Inferior parietal cortex (tissue), 1 donor: ENCODE measurements around the gene ANKRD10.
"Not testable (repeated sequence)": the region's sequence is repeated elsewhere in the genome, so short reads cannot be mapped to it uniquely, and the experiment has no call there.

Experiments
- DNase-seq: peaks from one replicate; pipeline ENCODE4 v3.0.0-alpha.2; 2016; ENCODE audit errors: extremely low spot score

The ANKRD10 gene

DNA sequence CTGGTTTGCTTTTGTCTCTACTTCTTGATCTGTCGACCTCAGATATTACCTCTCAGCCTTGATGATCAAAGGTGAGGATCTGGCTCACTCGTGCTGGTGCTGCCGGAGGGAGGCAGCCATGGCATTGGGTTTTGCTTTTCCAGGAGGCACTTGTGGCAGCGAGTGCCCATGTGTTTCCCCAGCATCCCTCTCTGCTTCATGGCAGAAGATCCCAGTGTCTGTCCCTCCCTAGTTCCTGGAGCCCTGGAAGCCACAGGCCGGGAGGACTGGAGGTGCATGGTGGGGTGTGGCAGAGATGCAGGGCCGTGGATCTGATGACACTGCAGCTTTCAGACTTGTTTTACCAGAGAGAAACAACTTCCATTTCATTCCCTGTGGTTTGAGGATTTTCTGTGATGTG lies 47.5 kb downstream of the ANKRD10 start:
- DNase-seq = no peak

DNA sequence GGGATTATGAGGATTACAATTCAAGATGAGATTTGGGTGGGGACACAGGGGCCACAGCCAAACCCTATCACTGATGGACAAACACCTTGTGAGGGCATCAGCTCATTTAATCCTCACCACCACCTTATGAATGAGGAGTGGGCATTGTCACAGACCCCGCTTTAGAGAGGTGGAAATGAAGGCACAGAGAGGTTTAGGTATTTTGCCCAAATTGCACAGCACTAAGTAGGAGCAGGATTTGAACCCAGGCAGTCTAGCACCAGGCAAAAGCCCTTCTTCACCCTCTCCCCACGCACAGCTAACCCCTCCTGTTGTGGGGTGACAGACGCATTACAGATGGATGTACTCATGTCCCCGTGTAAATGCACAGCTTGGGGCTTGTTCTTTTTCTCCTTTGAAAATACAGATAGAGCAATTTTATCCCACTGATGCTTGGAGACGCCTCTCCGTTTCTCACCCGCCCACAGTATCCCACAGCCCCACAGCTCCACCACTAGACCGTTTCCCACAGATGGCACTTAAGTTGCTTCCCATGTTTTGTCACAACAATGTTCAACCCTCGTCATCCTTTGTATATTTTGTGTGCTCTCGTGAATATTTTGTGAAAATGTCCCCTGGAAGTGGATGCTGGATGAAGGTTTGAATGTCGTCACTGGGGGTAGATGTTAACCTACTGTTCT lies 48.2 kb downstream of the ANKRD10 start:
- no peak for DNase-seq

DNA sequence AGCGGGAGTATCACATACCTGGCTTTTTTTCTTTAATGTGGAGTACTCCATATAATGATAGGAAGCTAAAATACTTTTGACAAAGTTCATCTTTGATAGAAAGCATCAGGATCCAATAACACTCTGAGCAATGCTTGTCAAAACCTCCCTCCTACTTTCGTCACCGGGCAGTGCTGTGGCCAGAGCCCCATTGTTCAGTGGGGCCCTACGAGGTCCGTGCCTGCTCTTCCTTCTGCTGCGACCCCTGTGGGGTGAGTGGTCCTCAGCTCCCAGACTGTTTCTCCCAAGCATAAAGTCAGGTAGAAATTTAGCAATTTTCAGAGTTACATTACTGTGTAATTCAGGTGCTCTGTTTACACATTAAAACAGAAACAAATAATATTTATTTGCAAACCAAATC lies 51.2 kb downstream of the ANKRD10 start:
- no peak for DNase-seq

DNA sequence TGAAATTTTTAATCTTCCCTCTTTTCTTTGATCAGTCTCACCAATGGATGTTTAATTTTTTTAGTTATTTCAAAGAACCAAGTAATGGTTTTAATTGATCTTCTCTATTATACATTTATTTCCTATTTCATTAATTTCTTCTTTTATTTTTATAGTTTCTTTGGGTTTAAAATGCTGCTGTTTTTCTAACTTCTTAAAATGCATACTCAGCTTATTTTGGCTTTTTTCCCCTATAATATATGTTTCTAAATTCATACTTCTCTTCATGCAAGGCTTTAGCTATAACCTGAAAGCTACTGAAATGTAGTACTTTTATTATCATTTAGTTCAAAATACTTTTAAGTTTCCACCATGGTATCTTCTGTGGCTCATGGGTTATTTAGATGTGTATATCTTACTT lies 53.9 kb downstream of the ANKRD10 start:
- no peak for DNase-seq

DNA sequence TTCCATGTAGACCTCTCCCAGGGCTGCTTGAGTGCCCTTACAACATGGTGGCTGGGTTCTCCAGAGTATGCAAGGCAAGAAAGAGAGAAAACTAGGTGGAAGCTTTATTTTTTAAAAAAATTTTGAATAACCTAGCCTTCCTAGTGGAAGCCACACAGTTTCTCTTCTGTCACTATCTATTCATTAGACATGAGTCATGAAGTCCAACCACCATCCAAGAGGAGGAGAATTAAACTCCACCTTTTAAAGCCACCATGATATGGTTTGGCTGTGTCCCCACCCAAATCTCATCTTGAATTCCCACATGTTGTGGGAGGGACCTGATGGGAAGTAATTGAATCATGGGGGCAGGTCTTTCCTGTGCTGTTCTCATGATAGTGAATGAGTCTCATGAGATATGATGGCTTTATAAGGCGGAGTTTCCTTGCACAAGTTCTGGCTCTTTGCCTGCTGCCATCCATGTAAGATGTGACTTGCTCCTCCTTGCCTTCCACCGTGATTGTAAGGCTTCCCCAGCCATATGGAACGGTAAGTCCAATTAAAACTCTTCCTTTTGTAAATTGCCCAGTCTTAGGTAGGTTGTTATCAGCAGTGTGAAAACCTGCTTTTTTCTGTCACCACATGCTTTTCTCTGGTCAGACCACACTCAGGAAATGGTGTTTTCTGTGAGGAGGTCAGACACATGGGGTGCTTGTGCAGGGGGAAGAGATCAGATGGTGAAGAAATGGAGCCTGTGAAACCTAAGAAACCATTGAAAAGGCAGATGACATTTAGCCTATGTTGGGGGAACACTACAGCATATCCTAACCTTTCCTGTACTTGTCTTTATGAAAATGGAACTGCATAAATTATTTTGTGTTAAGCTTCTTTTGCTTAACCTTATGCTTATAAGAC lies 57.7 kb downstream of the ANKRD10 start:
- DNase-seq = no peak

DNA sequence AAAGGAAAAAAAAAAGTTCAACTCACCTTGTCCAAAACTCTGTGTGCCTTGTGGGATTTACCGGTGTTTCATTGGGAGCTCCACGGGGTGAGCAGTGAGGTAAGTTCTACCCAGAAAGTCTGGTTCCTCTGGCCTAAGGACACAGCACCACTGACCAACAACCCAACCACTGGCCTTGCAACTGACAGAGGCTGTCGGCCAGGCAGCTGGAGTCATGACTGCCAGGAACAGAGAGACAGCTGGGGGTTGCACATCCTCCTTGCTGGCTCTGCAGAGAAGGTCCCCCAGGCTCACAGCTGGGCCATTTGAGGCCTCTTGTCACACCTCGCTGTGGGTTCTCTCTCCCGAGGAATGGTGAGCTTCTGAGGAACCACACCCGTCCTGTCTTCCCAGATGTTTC lies 59.5 kb downstream of the ANKRD10 start:
- no peak for DNase-seq

DNA sequence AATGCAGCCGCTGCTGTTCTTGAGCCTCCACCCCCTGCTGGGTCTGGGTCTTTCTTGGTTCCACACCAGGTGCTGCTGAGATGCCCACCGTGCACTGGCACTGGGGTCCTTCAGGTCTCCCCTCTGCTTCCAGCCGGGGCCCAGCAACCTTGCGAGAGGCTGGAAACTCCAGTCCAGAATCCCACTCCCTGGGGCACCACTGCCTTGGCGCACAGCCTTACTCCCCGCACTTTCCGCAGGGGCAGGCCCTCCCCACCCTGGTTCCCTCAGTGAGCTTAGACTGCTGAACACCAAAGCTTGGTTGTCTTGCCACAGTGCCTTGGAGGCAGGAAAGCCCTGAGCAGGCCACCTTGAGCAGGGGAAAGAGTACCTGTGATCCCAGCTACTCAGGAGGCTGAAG lies 60.0 kb downstream of the ANKRD10 start:
- DNase-seq = no peak

DNA sequence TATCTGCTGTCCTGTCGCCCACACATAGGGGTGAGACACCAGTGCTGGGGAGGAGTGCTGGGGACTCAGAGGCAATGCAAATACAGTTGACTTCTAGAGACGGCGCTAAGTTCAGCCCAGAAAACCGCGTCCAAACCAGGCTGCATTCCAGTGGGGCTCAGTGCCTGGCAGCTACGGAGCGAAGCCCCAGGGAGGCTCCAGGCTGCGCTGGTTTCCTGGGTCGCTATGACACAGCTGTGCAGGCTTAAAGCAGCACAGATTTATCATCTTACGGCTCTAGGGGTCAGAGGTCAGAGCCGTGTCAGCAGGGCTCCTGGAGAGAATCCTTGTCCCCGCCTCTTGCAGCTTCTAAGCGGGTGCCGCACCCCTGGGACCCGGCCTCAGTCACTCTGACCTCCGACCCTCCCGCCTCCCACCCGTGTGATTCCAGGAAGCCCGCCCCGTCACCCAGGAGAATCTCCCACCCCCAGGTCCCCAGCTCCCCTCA lies 61.6 kb downstream of the ANKRD10 start:
- DNase-seq = no peak

DNA sequence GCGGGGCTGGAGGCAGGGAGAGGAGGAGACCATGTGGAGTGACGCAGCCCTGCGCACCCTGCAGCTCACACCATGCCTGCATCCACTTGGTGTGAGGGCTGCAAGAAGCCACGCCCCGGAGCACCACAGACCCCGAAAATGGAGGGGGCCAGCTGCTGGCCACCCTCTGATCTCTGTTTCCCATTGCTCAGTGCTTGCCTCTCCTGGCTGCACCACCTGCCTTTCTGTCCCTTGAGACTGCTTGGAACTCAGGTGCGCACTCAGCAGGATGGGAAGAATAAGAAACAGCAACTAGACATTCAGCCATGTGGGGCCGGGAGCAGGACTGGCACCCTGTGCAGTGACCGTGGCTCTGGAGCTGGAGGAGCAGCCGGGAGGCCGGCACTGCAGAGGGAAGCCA lies 64.0 kb downstream of the ANKRD10 start:
- DNase-seq = no peak

DNA sequence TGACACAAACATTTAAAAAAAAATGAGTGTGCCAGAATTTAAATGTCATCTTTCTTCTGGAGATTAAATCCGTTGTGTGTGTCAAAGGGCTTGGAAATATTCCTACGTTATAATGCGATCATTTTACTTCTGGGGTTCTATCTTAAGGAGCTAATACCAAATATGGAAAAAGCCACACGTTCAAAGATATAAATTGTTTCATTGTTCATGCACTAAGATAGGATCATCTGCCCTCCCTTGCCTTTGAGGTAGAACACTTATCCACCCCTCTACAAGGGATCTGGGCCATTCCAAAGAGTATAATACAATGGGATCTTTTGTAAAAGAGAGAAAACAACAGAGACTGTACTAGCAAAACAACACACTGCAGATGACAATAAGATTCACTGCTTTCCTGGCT lies 64.9 kb downstream of the ANKRD10 start:
- no peak for DNase-seq

DNA sequence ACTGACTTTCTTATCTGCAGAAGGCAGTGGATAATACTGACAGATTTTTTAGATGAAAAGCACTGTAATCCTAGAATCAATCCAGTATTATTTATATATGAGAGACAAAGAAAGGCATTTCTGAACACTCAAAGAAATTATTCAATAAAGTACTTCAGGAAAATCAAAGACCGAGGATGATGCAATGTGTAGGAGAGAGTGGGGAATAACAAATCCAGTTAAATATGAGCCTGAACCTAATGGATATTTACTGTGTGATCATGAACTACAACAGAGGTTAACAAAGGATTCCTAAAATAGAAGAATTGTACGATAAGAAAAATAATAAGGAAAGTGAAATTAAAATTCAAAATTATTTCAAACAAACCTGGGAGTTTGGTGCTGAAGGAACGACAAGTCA lies 69.3 kb downstream of the ANKRD10 start:
- no peak for DNase-seq

DNA sequence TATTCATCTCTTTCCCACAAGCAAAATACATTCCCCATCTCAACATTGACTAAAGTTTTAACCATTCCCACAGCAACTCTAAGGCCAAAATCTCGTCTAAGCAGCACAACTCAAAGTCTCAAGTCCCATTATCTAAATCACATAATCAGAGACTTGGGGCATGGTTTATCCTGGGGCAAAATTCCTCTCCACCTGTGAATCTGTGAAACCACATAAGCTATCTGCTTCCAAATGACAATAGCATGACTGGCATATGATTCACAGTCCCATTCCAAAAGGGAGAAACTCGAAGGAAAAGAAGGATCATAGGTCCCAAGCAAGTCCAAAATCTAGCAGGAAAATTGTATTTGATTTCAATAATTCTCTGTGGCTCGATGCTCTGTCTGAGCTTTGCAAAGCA lies 73.0 kb downstream of the ANKRD10 start:
- no peak for DNase-seq

DNA sequence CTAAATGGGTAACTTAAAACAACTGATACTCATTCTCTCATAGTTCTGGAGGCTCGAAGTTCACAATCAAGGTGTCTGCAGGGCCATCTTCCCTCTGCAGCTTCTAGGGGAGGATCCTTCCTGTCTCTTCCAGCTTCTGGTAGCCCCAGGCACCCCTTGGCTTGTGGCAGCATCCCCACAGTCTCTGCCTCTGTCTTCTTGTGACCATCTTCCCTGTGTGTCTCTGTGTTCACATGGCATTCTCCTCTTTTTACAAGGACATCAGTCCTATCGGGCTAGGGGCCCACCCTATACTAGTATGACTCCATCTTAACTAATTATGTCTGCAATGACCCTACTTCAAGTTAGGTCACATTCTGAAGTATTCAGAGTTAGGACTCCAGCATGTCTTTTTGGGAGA lies 73.5 kb downstream of the ANKRD10 start:
- no peak for DNase-seq

DNA sequence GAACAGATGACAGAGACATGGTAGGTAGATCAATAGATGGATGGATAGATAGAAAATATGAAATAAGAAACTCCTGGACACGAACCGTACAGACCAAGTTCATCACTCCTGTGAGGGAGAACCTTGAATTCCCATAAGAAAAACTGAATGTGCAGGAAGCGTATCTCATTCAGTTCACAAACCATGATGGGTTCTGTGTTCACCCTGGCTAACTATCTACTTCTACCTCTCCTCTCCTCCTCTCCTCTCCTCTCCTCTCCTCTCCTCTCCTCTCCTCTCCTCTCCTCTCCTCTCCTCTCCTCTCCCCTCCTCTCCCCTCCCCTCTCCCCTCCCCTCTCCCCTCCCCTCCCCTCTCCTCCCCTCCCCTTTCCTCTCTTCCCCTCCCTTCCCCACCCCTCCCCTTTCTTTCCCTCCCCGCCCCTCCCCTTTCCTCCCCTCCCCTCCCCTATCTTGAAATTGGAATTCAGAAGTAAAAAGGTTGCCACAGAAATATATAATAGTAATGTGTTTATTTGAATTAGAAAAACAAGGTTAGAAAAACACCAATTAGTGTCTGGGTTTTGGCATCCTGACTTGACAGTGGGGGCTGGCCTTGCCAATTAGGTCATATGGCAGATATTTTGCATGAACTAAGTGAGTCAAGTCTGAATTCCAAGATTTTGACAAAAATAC lies 75.9 kb downstream of the ANKRD10 start:
- no peak for DNase-seq

DNA sequence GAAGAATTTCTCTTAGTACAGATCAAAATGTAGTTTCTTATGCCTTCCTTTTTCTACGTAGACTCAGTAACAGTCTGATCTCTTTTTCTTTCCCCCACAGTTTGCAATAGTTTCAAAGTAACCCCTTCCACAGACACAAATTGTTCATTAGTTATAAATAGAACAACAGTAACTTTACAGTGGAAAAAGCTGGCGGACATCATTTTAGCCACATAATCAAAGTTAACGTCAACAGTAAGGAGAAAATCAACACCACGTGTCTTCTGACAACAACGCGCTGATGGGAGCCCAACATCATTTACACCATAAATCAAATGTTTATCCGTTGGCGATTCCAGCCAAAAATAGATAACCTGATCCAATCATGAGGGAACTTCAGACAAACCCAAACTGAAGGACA lies 76.8 kb downstream of the ANKRD10 start:
- no peak for DNase-seq

DNA sequence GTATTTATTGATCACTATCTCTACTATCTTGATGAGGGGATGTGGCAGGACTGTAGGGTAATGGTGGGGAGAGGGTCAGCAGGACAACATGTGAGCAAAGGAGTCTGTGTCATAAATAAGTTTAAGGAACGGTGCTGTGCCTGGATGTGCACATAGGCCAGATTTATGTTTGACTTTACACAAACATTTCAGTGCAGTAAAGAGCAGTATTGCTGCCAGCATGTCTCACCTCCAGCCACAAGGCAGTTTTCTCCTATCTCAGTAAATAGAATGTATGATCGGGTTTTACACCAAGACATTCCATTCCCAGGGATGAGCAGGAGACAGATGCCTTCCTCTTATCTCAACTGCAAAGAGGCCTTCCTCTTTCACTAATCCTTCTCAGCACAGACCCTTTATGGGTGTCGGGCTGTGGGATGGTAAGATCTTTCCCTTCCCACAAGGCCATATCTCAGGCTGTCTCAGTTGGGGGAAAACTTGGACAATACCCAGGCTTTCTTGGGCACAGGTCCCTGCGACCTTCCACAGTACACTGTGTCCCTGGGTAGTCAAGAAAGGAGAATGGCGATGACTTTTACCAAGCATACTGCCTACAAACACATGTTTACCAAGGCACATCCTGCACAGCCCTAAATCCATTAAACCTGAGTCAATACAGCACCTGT lies 77.3 kb downstream of the ANKRD10 start:
- not testable (repeated sequence) for DNase-seq

DNA sequence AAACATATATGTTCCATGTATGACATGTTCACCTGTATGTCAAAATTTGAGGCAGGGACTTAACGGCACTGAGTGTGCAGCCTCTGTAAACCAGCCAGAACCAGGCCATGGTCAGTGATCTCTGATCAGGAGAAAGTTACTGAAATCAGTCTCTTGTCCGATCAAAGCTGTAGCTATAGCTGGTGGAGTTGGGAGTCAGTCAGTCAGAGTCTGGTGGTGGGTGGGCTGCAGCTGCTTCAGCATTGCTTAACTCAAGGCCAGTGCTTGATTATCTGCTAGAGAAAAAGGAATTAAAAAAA lies 78.3 kb downstream of the ANKRD10 start:
- no peak for DNase-seq

DNA sequence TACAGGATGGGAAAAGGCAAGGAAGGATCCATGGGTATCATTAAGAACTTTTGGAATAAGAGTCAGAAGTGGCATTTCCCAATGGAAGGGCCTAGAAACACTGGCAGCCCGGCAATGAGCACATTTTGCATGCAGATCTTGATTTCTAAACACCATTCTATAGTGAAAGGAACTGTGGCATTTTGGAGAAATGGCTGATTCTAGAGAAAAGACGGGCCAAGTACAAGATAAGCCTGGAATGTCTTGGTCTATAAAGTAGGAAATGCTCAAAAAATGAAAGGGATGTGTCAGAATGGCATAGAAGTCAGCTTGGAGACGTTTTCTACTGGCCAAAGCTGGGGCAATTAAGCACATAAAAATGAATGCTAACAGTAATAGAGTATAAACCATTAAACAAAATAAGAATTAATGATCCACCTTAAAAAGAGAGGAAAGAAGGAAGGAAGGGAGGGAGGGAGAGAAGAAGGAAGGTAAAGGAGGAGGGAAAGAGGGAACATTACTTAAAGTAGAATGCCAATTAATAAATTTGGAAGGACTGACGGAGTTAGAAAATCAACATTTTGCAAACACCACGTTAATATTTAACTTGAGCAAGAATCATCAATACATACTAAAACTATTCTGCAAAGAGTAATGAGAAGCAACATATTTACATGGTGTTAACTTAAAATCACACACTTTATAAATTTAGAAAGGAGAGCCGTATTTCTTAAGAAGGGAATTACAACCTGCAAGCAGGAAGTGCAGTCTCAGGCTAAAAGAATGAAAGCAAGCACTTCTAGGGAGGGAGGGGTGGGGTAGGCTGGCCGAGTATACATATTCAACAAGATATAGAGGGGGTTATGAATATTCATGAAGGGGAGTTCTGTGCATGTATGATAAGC lies 78.9 kb downstream of the ANKRD10 start:
- DNase-seq = no peak

DNA sequence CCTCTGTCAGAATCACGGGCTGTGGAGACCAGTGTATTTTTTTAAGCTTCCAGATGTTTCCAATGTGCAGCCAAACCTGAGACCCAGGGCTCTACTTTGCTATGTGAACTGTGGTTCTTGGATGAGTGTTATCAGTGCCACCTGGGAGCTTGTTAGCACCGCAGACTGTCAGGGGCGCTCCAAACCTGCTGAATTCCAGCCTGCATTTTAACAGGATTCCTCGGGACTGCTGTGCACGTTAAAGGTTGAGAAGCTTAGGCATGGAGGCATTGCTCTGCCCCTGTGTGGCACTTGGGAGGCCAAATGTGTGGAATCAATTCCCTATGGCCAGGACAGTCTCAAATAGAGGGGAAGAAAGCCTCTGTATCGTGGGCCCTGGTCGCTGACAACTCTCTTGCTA lies 80.3 kb downstream of the ANKRD10 start:
- DNase-seq = no peak

DNA sequence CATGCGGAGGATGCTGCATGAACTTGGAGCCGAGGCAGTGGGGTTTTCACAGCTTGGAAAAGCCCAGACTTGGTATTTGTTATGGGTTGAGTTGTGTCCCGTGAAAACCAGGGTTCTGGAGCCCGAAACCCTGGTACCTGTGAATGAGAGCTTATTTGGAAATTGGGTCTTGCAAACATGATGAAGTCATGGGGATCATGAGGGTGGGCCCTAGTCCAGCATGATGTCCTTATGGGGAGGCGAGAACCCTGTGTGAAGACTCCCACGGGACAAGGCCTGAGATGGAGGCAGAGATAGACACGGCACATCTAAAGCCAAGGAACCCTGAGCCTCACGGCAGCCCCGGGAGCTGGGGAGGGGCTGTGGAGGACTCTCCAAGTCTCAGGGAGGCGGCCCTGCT lies 82.3 kb downstream of the ANKRD10 start:
- no peak for DNase-seq

DNA sequence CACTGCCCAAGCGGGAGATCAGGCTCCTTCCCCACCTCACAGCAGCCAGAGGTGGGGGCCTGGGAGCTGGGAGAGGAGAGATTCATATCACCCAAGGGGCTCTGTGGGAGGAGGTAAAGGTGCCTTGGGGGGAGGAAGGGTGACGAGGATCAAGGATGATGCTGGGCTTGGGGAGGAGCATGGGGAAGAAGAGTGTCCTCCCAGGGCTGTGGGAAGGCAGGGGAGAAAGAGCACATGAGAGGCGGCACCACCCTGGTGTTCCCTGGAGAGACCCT lies 82.7 kb downstream of the ANKRD10 start:
- DNase-seq = no peak
